ENCODE data around the gene PREB.

DNA sequence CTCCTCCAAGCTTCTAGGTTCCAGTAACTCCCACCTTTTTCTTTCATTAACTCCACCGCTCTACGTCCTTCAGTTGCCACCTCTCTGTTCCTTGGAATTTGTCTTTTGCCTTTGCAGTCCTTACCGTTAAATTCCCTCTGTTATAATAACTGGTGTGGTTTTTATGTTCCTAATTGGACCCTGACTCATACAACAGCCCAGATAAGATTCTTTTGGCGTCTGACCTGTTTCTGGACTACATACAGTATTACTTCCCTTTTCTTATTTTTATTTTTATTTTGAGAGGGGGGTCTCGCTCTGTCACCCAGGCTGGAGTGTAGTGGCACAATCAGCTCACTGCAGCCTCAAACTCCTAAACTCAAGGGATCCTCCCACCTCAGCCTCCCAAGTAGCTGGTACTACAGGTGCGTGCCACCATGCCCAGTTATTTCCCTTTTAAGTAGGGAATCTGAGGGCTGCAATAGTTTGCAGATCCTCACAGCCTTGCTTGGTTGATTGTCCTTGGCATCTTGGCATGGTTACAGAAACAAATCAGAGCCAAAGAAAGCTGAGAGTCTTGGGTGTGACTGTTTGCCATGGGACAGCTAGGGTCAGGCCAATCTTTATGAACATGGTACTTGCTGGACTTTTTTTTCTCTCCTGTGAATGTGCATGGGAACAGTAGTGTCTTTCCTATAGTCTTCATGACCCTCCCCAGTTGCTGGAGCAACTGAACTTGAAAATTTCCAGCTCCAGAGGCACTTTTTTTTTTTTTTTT, 36.3 kb upstream of the PREB start:
- TF ChIP-seq, protein P1, sequence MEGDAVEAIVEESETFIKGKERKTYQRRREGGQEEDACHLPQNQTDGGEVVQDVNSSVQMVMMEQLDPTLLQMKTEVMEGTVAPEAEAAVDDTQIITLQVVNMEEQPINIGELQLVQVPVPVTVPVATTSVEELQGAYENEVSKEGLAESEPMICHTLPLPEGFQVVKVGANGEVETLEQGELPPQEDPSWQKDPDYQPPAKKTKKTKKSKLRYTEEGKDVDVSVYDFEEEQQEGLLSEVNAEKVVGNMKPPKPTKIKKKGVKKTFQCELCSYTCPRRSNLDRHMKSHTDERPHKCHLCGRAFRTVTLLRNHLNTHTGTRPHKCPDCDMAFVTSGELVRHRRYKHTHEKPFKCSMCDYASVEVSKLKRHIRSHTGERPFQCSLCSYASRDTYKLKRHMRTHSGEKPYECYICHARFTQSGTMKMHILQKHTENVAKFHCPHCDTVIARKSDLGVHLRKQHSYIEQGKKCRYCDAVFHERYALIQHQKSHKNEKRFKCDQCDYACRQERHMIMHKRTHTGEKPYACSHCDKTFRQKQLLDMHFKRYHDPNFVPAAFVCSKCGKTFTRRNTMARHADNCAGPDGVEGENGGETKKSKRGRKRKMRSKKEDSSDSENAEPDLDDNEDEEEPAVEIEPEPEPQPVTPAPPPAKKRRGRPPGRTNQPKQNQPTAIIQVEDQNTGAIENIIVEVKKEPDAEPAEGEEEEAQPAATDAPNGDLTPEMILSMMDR (conservative IDR thresholded peaks at IDR 0.05 in 1 of 2, IDR thresholded peaks at IDR 0.05 in 1 of 2; ENCODE audit: extremely low read depth in 1 of 2, insufficient read depth in 1 of 2, low read depth in 1 of 2, low read length in 2 of 2) = no peak
- TF ChIP-seq EZH2 (IDR thresholded peaks at IDR 0.05; ENCODE audit: borderline replicate concordance, low read length) = no peak

Measured in mammary epithelial cell (primary cell).